ENCODE measurements around the gene PRKCA.

Gene PRKCA

GRCh38 chr17:66577041-66577440 is 274.6 kb downstream of the PRKCA start:
- no peak for TF ChIP-seq POLR2AphosphoS5 (IDR thresholded peaks at IDR 0.05; ENCODE audit: borderline replicate concordance, low read depth, low read length)
- TF ChIP-seq FOXP2 (optimal IDR thresholded peaks at IDR 0.05; ENCODE audit: control extremely low read depth, extremely low read length, insufficient read depth) = no peak
- no peak for TF ChIP-seq EZH2 (IDR thresholded peaks at IDR 0.05)
- Histone ChIP-seq H3K9me3 (ENCODE audit: low read depth, low read length) (no peaks in the 10 kb centered on the region), H3K9ac (ENCODE audit: insufficient read length) (no peak overlapping the region), H3K27ac (no peak overlapping the region), H3K4me3 (no peak overlapping the region), H3K36me3 (ENCODE audit: insufficient read depth, low read length) (no peaks in the 10 kb centered on the region)
- no peak for DNase-seq (ENCODE audit: low read depth, low spot score)

- no peak overlapping the region for H3K27ac ChIP-seq
- H3K4me3 ChIP-seq = no peak overlapping the region
- DNase-seq (ENCODE audit: low read depth, low spot score) = no peak
- H3K36me3 ChIP-seq (ENCODE audit: insufficient read depth, low read length) = no peaks in the 10 kb centered on the region
- H3K9ac ChIP-seq (ENCODE audit: insufficient read length) = no peak overlapping the region
- H3K9me3 ChIP-seq (ENCODE audit: low read depth, low read length) = no peaks in the 10 kb centered on the region
- TF ChIP-seq POLR2AphosphoS5 (IDR thresholded peaks at IDR 0.05; ENCODE audit: borderline replicate concordance, low read depth, low read length) = no peak
- no peak for TF ChIP-seq FOXP2 (optimal IDR thresholded peaks at IDR 0.05; ENCODE audit: control extremely low read depth, extremely low read length, insufficient read depth)
- no peak for TF ChIP-seq EZH2 (IDR thresholded peaks at IDR 0.05)
Observed at GRCh38 chr17:66578781-66579489, 276.5 kb downstream of the PRKCA start.

- H3K9me3 ChIP-seq (ENCODE audit: low read depth, low read length) = no peaks in the 10 kb centered on the region
- no peak overlapping the region for H3K4me3 ChIP-seq
- DNase-seq (ENCODE audit: low read depth, low spot score) = no peak
- H3K36me3 ChIP-seq (ENCODE audit: insufficient read depth, low read length) = no peaks in the 10 kb centered on the region
- H3K27ac ChIP-seq = no peak overlapping the region
- TF ChIP-seq EZH2 (IDR thresholded peaks at IDR 0.05) = no peak
- no peak for TF ChIP-seq POLR2AphosphoS5 (IDR thresholded peaks at IDR 0.05; ENCODE audit: borderline replicate concordance, low read depth, low read length)
- TF ChIP-seq FOXP2 (optimal IDR thresholded peaks at IDR 0.05; ENCODE audit: control extremely low read depth, extremely low read length, insufficient read depth) = no peak
- H3K9ac ChIP-seq (ENCODE audit: insufficient read length) = no peak overlapping the region
Observed at GRCh38 chr17:66579556-66579955, 277.1 kb downstream of the PRKCA start.

- H3K36me3 ChIP-seq (ENCODE audit: insufficient read depth, low read length) = no peaks in the 10 kb centered on the region
- no peak for DNase-seq (ENCODE audit: low read depth, low spot score)
- no peak for TF ChIP-seq POLR2AphosphoS5 (IDR thresholded peaks at IDR 0.05; ENCODE audit: borderline replicate concordance, low read depth, low read length)
- TF ChIP-seq FOXP2 (optimal IDR thresholded peaks at IDR 0.05; ENCODE audit: control extremely low read depth, extremely low read length, insufficient read depth) = no peak
- no peak for TF ChIP-seq EZH2 (IDR thresholded peaks at IDR 0.05)
Observed at GRCh38 chr17:66580184-66580955, 278.0 kb downstream of the PRKCA start.

GRCh38 chr17:66580956-66581391 is 278.6 kb downstream of the PRKCA start:
- no peak overlapping the region for H3K9ac ChIP-seq (ENCODE audit: insufficient read length)
- TF ChIP-seq POLR2AphosphoS5 (IDR thresholded peaks at IDR 0.05; ENCODE audit: borderline replicate concordance, low read depth, low read length) (no peak), FOXP2 (optimal IDR thresholded peaks at IDR 0.05; ENCODE audit: control extremely low read depth, extremely low read length, insufficient read depth) (no peak), EZH2 (IDR thresholded peaks at IDR 0.05) (no peak)
- no peak for DNase-seq (ENCODE audit: low read depth, low spot score)
- H3K27ac ChIP-seq = no peak overlapping the region
- H3K9me3 ChIP-seq (ENCODE audit: low read depth, low read length) = no peaks in the 10 kb centered on the region
- no peaks in the 10 kb centered on the region for H3K36me3 ChIP-seq (ENCODE audit: insufficient read depth, low read length)
- no peak overlapping the region for H3K4me3 ChIP-seq

More at GRCh38 chr17:66580184-66580955, 278.0 kb downstream of the PRKCA start:
- Histone ChIP-seq H3K27ac (no peak overlapping the region), H3K9ac (ENCODE audit: insufficient read length) (no peak overlapping the region), H3K9me3 (ENCODE audit: low read depth, low read length) (no peaks in the 10 kb centered on the region), H3K4me3 (no peak overlapping the region)

GRCh38 chr17:66582373-66583111 is 280.1 kb downstream of the PRKCA start:
- Histone ChIP-seq H3K9ac (ENCODE audit: insufficient read length) (no peak overlapping the region), H3K4me3 (no peak overlapping the region), H3K9me3 (ENCODE audit: low read depth, low read length) (no peaks in the 10 kb centered on the region), H3K36me3 (ENCODE audit: insufficient read depth, low read length) (no peaks in the 10 kb centered on the region), H3K27ac (no peak overlapping the region)
- no peak for DNase-seq (ENCODE audit: low read depth, low spot score)
- TF ChIP-seq EZH2 (IDR thresholded peaks at IDR 0.05) (no peak), FOXP2 (optimal IDR thresholded peaks at IDR 0.05; ENCODE audit: control extremely low read depth, extremely low read length, insufficient read depth) (no peak), POLR2AphosphoS5 (IDR thresholded peaks at IDR 0.05; ENCODE audit: borderline replicate concordance, low read depth, low read length) (no peak)

- H3K4me3 ChIP-seq = no peak overlapping the region
- no peaks in the 10 kb centered on the region for H3K9me3 ChIP-seq (ENCODE audit: low read depth, low read length)
- no peak overlapping the region for H3K9ac ChIP-seq (ENCODE audit: insufficient read length)
- H3K36me3 ChIP-seq (ENCODE audit: insufficient read depth, low read length) = no peaks in the 10 kb centered on the region
- no peak overlapping the region for H3K27ac ChIP-seq
- TF ChIP-seq FOXP2 (optimal IDR thresholded peaks at IDR 0.05; ENCODE audit: control extremely low read depth, extremely low read length, insufficient read depth) = no peak
- TF ChIP-seq EZH2 (IDR thresholded peaks at IDR 0.05) = no peak
- TF ChIP-seq POLR2AphosphoS5 (IDR thresholded peaks at IDR 0.05; ENCODE audit: borderline replicate concordance, low read depth, low read length) = no peak
- no peak for DNase-seq (ENCODE audit: low read depth, low spot score)
Observed at GRCh38 chr17:66583112-66583748, 280.8 kb downstream of the PRKCA start.

All from SK-N-MC (cell line).